ENCODE measurements around the gene CCDC32. TPM values are rescaled to one million over a fixed set of nuclear protein-coding genes. Genes with fewer than 3 reads are reported as not detected.
A peak's percentile ranks its signal among the peaks of the same experiment; 100 is the strongest.

The CCDC32 gene
- total RNA-seq, 1 experiment from 2014 or later: 8.9 TPM

- H3K4ac ChIP-seq (ENCODE audit: low read depth, low read length): no peak overlapping the region
- no peak overlapping the region for H3K14ac ChIP-seq (ENCODE audit: insufficient read depth, low read length)
- no peaks in the 10 kb centered on the region for H3K9me3 ChIP-seq (ENCODE audit: control insufficient read depth, low read depth, low read length)
- H4K5ac ChIP-seq (ENCODE audit: insufficient read length, low read depth, low read length): no peak overlapping the region
- no peak overlapping the region for H3K56ac ChIP-seq (ENCODE audit: insufficient read length, low read depth, low read length)
- H3K36me3 Mint-ChIP-seq (ENCODE audit: insufficient read depth in 1 of 3, low read depth in 3 of 3): peaks cover 0 to 4% (median 0%) of the 10 kb centered on the region in 3 experiments; a peak in 2 of 7 replicates
- no peak overlapping the region for H3K4me2 ChIP-seq (ENCODE audit: insufficient read depth, insufficient read length, low read length)
- no peak overlapping the region for H2BK12ac ChIP-seq (ENCODE audit: insufficient read length, low read depth, low read length)
- H2BK20ac ChIP-seq (ENCODE audit: low read depth, low read length, poor library complexity, severe bottlenecking): no peak overlapping the region
- H3K4me1 ChIP-seq (ENCODE audit: insufficient read depth, low read length): no peaks in the 10 kb centered on the region
- no peak overlapping the region for H4K8ac ChIP-seq (replicated peaks; ENCODE audit: insufficient read length, low read depth, low read length)
- H2BK15ac ChIP-seq (ENCODE audit: low read depth, low read length): no peak overlapping the region
- H3K4me3 Mint-ChIP-seq: peak overlapping the region; percentile 91 to 95
- H3K4me1 Mint-ChIP-seq: peaks cover 26 to 30% of the 10 kb centered on the region in 2 experiments
- no peaks in the 10 kb centered on the region for H4K20me1 ChIP-seq (ENCODE audit: control insufficient read depth, insufficient read depth, insufficient read length)
- H3K9ac ChIP-seq (ENCODE audit: extremely low read depth, insufficient read length, low read length): no peak overlapping the region
- H3K27ac ChIP-seq (ENCODE audit: insufficient read length, low read depth, low read length): no peak overlapping the region
- H2BK5ac ChIP-seq (ENCODE audit: insufficient read length, low read length): no peak overlapping the region
- H3K18ac ChIP-seq (ENCODE audit: insufficient read length, low read depth, low read length): no peak overlapping the region
- H3K27me3 ChIP-seq (ENCODE audit: insufficient read depth, low read length): no peaks in the 10 kb centered on the region
- no peak overlapping the region for H3T11ph ChIP-seq (ENCODE audit: low read length)
- no peak overlapping the region for H2BK120ac ChIP-seq (ENCODE audit: low read depth, low read length, poor library complexity, severe bottlenecking)
- no peak for DNase-seq
- peaks cover 2% of the 10 kb centered on the region; the same call in 1 of the 2 replicates for H3K27me3 Mint-ChIP-seq (ENCODE audit: low read depth)
- peak overlapping the region; percentile 52 for H2AFZ ChIP-seq (ENCODE audit: low read length)
- no peaks in the 10 kb centered on the region for H3K79me1 ChIP-seq (ENCODE audit: insufficient read depth, low read depth, low read length, poor library complexity, severe bottlenecking)
- H3K27ac Mint-ChIP-seq: peak overlapping the region; percentile 30 to 96 (median 82); a peak in 6 of 7 replicates
- H3K79me2 ChIP-seq (ENCODE audit: insufficient read depth, low read length): peaks cover 6% of the 10 kb centered on the region; the same call in 1 of the 2 replicates
- no peak for TF ChIP-seq CTCF (conservative IDR thresholded peaks at IDR 0.05)
- no peaks in the 10 kb centered on the region; a peak in 1 of 5 replicates for H3K9me3 Mint-ChIP-seq
- WGBS (ENCODE audit: extremely low coverage, insufficient read length, low lambda C conversion rate): no CpG with 5 or more reads among the region's 20 CpGs
- H3K23me2 ChIP-seq (ENCODE audit: insufficient read length, low read depth, low read length, poor library complexity, severe bottlenecking): peaks cover 3% of the 10 kb centered on the region
- no peak overlapping the region for H2AK5ac ChIP-seq (ENCODE audit: insufficient read length, low read length)
- H3K23ac ChIP-seq (ENCODE audit: insufficient read length, low read depth, low read length): no peak overlapping the region
- no peak overlapping the region for H4K91ac ChIP-seq (ENCODE audit: insufficient read length, low read depth, low read length)
Observed at GRCh38 chr15:40565333-40566238, 744 bp upstream of the CCDC32 start.

Measured in H9 (cell line).